ENCODE results near the gene PSEN2. TPM values are rescaled to one million over a fixed set of nuclear protein-coding genes. Genes with fewer than 3 reads are reported as not detected.
"Not testable (repeated sequence)": the region's sequence is repeated elsewhere in the genome, so short reads cannot be mapped to it uniquely, and the experiment has no call there.

PSEN2 gene
- total RNA-seq, 1 experiment from 2014 or later = 37.5 TPM

GRCh38 chr1:226829105-226829504 is 41.3 kb upstream of the PSEN2 start:
- Histone ChIP-seq H3K4me1 (no peaks in the 10 kb centered on the region), H3K27me3 (replicated peaks; ENCODE audit: control insufficient read depth, insufficient read depth, low read length) (no peaks in the 10 kb centered on the region), H3K4me3 (ENCODE audit: low read depth, low read length) (no peak overlapping the region), H3K36me3 (ENCODE audit: control insufficient read depth, insufficient read depth, low read length) (no peaks in the 10 kb centered on the region), H3K9me3 (0 out of 2 replicates have a peak, but pooled peaks cover 5% of the 10 kb centered on the region)
- intact Hi-C loops (cut with micrococcal nuclease; ENCODE audit: unreplicated experiment) = loop anchor here (2.0 to 10.0 kb wide), 3 partner anchors 92 to 404 kb away; partner anchors contain the start of genes ITPKB and STUM
- no peak for TF ChIP-seq CTCF (IDR thresholded peaks at IDR 0.05; ENCODE audit: insufficient read depth in 1 of 2, low read depth in 1 of 2, low read length in 1 of 2, severe bottlenecking in 1 of 2, unreplicated experiment in 1 of 2)
- POLR2A ChIA-PET = no interaction called here
- no peak overlapping the region for H3K4me3 Mint-ChIP-seq (ENCODE audit: unreplicated experiment)
- BruUV-seq (replicated peaks) = no TSS peak
- peaks cover 2% of the 10 kb centered on the region for H3K9me3 Mint-ChIP-seq (ENCODE audit: unreplicated experiment)
- DNase-seq = no peak
- H3K4me1 Mint-ChIP-seq (ENCODE audit: low read depth, unreplicated experiment) = no peaks in the 10 kb centered on the region
- H3K27me3 Mint-ChIP-seq (ENCODE audit: insufficient read depth, unreplicated experiment) = no peaks in the 10 kb centered on the region
- CTCF ChIA-PET = no interaction called here
- H3K27ac Mint-ChIP-seq (ENCODE audit: unreplicated experiment) = no peak overlapping the region
- no peaks in the 10 kb centered on the region for H3K36me3 Mint-ChIP-seq (ENCODE audit: insufficient read depth, unreplicated experiment)

GRCh38 chr1:226831953-226832352 is 38.5 kb upstream of the PSEN2 start:
- TF ChIP-seq CTCF (IDR thresholded peaks at IDR 0.05; ENCODE audit: insufficient read depth in 1 of 2, low read depth in 1 of 2, low read length in 1 of 2, severe bottlenecking in 1 of 2, unreplicated experiment in 1 of 2) = no peak
- H3K4me3 ChIP-seq (ENCODE audit: low read depth, low read length) = no peak overlapping the region
- H3K36me3 ChIP-seq (ENCODE audit: control insufficient read depth, insufficient read depth, low read length) = no peaks in the 10 kb centered on the region
- no peak overlapping the region for H3K27ac Mint-ChIP-seq (ENCODE audit: unreplicated experiment)
- ChIA-PET POLR2A (no interaction called here), CTCF (no interaction called here)
- BruUV-seq (replicated peaks) = no TSS peak
- no peaks in the 10 kb centered on the region for H3K36me3 Mint-ChIP-seq (ENCODE audit: insufficient read depth, unreplicated experiment)
- no peaks in the 10 kb centered on the region for H3K27me3 Mint-ChIP-seq (ENCODE audit: insufficient read depth, unreplicated experiment)
- H3K9me3 ChIP-seq = 0 out of 2 replicates have a peak, but pooled peaks cover 5% of the 10 kb centered on the region
- no peaks in the 10 kb centered on the region for H3K4me1 Mint-ChIP-seq (ENCODE audit: low read depth, unreplicated experiment)
- H3K27me3 ChIP-seq (replicated peaks; ENCODE audit: control insufficient read depth, insufficient read depth, low read length) = no peaks in the 10 kb centered on the region
- H3K9me3 Mint-ChIP-seq (ENCODE audit: unreplicated experiment) = peaks cover 13% of the 10 kb centered on the region
- intact Hi-C loops (cut with micrococcal nuclease; ENCODE audit: unreplicated experiment) = no loop called here
- no peaks in the 10 kb centered on the region for H3K4me1 ChIP-seq
- H3K4me3 Mint-ChIP-seq (ENCODE audit: unreplicated experiment) = no peak overlapping the region
- no peak for DNase-seq

- intact Hi-C loops (cut with micrococcal nuclease; ENCODE audit: unreplicated experiment) = no loop called here
- Histone ChIP-seq H3K9me3 (0 out of 2 replicates have a peak, but pooled peaks cover 5% of the 10 kb centered on the region), H3K4me1 (no peaks in the 10 kb centered on the region), H3K27me3 (replicated peaks; ENCODE audit: control insufficient read depth, insufficient read depth, low read length) (no peaks in the 10 kb centered on the region), H3K4me3 (ENCODE audit: low read depth, low read length) (no peak overlapping the region), H3K36me3 (ENCODE audit: control insufficient read depth, insufficient read depth, low read length) (no peaks in the 10 kb centered on the region)
- ChIA-PET POLR2A (no interaction called here), CTCF (no interaction called here)
- Mint-ChIP-seq H3K36me3 (ENCODE audit: insufficient read depth, unreplicated experiment) (no peaks in the 10 kb centered on the region), H3K27ac (ENCODE audit: unreplicated experiment) (no peak overlapping the region), H3K27me3 (ENCODE audit: insufficient read depth, unreplicated experiment) (no peaks in the 10 kb centered on the region), H3K4me1 (ENCODE audit: low read depth, unreplicated experiment) (no peaks in the 10 kb centered on the region), H3K4me3 (ENCODE audit: unreplicated experiment) (no peak overlapping the region), H3K9me3 (ENCODE audit: unreplicated experiment) (peaks cover 13% of the 10 kb centered on the region)
- TF ChIP-seq CTCF (IDR thresholded peaks at IDR 0.05; ENCODE audit: insufficient read depth in 1 of 2, low read depth in 1 of 2, low read length in 1 of 2, severe bottlenecking in 1 of 2, unreplicated experiment in 1 of 2) = no peak
- BruUV-seq (replicated peaks) = no TSS peak
- no peak for DNase-seq
Observed at GRCh38 chr1:226832613-226833012, 37.8 kb upstream of the PSEN2 start.

- POLR2A ChIA-PET; H3K36me3 ChIP-seq (ENCODE audit: control insufficient read depth, insufficient read depth, low read length); H3K4me1 ChIP-seq; CTCF ChIA-PET; H3K4me1 Mint-ChIP-seq (ENCODE audit: low read depth, unreplicated experiment); H3K4me3 Mint-ChIP-seq (ENCODE audit: unreplicated experiment); H3K27me3 ChIP-seq (replicated peaks; ENCODE audit: control insufficient read depth, insufficient read depth, low read length); H3K27ac Mint-ChIP-seq (ENCODE audit: unreplicated experiment); H3K9me3 ChIP-seq; DNase-seq; H3K27me3 Mint-ChIP-seq (ENCODE audit: insufficient read depth, unreplicated experiment); BruUV-seq (replicated peaks); H3K4me3 ChIP-seq (ENCODE audit: low read depth, low read length); H3K36me3 Mint-ChIP-seq (ENCODE audit: insufficient read depth, unreplicated experiment); intact Hi-C loops (cut with micrococcal nuclease; ENCODE audit: unreplicated experiment): not testable (repeated sequence)
- H3K9me3 Mint-ChIP-seq (ENCODE audit: unreplicated experiment) = peaks cover 13% of the 10 kb centered on the region
Observed at GRCh38 chr1:226834179-226834578, 36.2 kb upstream of the PSEN2 start.

GRCh38 chr1:226835396-226835795 is 35.0 kb upstream of the PSEN2 start:
- CTCF ChIA-PET; H3K4me3 Mint-ChIP-seq (ENCODE audit: unreplicated experiment); H3K36me3 Mint-ChIP-seq (ENCODE audit: insufficient read depth, unreplicated experiment); H3K4me1 ChIP-seq; intact Hi-C loops (cut with micrococcal nuclease; ENCODE audit: unreplicated experiment); BruUV-seq (replicated peaks); H3K4me3 ChIP-seq (ENCODE audit: low read depth, low read length); H3K27ac Mint-ChIP-seq (ENCODE audit: unreplicated experiment); DNase-seq; H3K27me3 Mint-ChIP-seq (ENCODE audit: insufficient read depth, unreplicated experiment); H3K4me1 Mint-ChIP-seq (ENCODE audit: low read depth, unreplicated experiment); H3K36me3 ChIP-seq (ENCODE audit: control insufficient read depth, insufficient read depth, low read length); H3K27me3 ChIP-seq (replicated peaks; ENCODE audit: control insufficient read depth, insufficient read depth, low read length); H3K9me3 ChIP-seq; POLR2A ChIA-PET: not testable (repeated sequence)
- peaks cover 13% of the 10 kb centered on the region for H3K9me3 Mint-ChIP-seq (ENCODE audit: unreplicated experiment)

Data from Caco-2 (cell line).